Fibroblast of skin of scalp (primary cell): ENCODE results near the gene NKX2-2. TPM values are rescaled to one million over a fixed set of nuclear protein-coding genes. Genes with fewer than 3 reads are reported as not detected.

Source experiments
- DNase-seq: peaks from one replicate; pipeline ENCODE4 v3.0.0-alpha.2; 2013
- polyA plus RNA-seq, 2 experiments: library from polyadenylated mRNA; unstranded; fragments of 120-200 nt; gene quantifications; one replicate each; pipeline ENCODE4 v1.2.1, GENCODE V29; 2013; ENCODE audit not compliant: insufficient read length in 2 of 2

Gene NKX2-2
- polyA plus RNA-seq (2013, experiment 1 of 2; ENCODE audit: insufficient read length), result not detected
- not detected for polyA plus RNA-seq (2013, experiment 2 of 2; ENCODE audit: insufficient read length)

DNA sequence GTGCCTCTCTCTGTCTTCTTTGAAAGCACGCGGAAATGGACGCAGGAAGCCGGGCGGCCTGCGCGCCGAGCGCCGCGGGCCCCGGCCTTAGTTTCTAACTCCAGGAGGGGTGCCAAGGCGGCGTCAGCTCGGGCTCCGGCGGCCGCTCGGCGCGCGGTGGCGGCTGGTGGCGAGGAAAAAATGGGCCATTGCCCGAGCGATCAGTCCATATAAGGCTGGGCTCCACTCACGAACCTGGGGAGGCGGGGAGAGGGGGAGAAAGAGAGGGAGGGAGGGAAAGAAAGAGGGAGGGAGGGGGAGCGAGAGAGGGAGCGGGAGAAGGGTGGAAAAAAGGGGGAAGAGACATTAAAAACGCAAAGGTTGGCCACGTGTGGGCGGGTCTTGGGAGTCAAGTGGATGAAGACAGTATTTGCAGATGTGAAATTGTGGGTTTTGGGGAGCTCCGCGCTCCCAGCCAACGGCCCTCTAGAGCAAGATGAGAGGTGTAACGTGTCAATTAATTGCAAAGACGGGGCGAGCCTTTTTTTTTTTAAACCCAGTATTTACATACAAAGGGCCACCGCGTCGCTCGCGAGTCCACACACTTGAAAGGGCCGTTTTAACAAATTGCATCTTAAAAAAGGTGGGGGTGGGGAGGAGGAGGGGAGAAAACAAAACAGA lies at the start of gene NKX2-2:
Gene NKX2-2 (minus strand): TSS at position 184 of the 660 bp plus-strand sequence. CDS start 395 bp downstream, outside the sequence.
- DNase-seq, result no peak

DNA sequence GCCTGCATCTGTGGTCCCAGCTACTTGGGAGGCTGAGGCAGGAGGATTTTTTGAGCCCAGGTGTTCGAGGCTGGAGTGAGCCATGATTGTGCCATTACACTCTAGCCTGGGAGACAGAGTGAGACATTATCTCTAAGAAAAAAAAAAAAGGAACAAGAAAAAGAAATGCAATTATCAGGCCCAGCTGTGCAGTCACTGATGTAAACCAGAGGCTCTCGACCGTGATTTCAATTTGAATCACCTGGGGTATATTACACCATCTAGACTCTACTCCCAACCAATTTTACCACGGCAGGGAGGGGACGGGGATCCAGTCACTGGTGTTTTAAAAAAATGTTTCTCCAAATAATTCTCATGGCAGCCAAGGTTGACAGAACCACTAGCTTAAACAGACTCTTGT lies 48.8 kb upstream of the NKX2-2 start:
- DNase-seq, result no peak

DNA sequence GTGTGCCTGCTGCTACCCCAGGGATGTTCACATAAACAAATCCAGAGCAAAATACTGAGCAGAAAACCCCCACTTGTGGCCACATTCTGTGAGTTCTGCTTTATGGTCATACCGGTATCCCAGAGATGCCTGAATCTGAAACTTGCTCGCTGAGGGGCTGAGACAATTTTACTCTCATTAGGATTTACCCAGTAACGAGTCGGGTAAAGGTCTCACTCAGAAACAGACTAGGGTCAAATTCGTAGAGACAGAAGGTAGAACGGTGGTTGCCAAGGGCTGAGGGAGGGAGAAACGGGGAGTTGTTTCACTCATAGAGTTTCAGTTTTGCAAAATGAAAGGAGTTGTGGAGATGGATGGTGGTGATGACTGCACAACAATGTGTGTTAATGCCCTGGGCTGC lies 45.4 kb upstream of the NKX2-2 start:
- DNase-seq, result no peak

DNA sequence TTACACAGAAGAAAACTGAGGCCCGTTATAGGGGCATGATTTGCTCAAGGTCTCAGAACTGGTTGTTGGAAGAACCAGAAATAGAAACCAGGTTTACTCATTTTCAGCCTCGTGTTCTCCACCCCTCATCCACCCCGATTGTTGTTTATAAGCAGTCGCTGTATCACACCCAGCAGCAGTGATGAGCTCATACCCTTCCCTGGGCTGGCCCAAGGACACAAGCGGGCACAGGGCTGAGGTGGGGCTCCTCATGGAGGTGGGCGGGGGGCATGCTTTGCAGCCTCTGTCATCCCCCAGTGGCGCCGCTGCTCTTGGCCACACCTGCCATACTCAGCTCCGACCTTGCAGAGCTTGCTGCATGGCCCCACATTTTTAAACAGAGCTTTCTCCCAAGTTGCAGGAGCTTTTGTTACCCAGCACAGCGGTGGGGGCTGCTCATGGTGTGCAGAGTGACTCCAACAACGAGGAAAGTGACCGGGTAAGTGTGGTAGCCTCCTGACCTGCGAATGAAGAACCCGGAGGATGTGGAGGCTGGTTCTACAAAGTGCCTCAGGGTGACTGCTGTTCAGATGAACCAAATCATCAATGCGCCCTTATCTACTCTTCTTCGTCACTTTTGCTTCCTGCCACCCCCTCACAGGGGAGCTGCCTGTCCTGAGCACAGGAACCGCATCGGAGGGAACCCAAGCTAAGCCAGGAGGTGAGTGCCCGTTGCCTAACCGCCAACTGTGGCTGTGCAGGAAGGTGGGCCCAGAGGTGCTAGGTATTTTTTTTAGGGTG lies 43.6 kb upstream of the NKX2-2 start:
- DNase-seq, result no peak

DNA sequence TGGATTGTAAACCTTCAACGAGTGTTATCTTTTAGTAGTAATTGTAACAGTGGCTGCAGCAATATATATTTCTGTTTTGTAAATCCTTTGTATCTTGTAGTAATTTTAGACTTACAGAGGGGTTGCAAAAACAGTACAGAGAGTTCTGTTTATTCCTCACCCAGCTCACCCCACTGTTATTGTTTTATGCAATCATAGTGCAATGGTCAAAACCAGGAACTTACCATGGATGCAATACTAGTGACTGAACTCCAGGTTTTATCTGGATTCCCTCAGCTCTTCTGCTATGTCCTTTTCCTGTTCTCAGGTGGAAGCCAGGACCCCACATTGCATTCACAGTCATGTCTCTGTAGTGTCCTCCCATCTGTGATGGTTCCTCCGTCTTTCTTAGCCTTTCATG lies 42.5 kb upstream of the NKX2-2 start:
- DNase-seq, result no peak

DNA sequence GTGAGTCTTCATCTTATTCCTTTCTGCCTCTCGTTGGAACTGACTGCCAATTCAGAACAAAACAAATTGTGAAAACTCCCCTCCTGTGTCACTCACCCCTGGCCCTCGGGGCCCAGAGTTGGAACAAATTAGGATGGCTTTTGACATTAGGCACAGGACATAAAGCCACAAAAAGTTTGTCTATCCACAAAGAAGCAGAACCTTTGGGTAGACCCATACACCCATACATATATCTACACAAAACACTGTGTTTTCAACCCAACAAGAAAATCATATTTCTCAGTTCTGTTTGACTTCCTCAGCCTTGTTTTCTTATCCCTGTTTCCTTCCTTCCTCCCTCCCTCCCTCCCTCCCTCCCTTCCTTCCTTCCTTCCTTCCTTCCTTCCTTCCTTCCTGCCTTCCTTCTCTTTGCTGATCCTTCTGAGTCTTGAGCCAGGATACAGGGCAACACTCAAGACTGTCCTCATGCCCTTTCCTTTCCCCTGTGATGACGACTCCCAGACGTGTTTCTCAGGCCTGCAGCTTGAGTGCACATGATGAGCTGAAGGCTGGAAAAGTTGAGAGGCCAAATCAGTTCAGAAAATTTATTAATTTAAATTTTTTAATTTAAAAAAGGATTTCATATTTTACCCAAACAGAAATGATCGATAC lies 41.7 kb upstream of the NKX2-2 start:
- DNase-seq, result no peak

DNA sequence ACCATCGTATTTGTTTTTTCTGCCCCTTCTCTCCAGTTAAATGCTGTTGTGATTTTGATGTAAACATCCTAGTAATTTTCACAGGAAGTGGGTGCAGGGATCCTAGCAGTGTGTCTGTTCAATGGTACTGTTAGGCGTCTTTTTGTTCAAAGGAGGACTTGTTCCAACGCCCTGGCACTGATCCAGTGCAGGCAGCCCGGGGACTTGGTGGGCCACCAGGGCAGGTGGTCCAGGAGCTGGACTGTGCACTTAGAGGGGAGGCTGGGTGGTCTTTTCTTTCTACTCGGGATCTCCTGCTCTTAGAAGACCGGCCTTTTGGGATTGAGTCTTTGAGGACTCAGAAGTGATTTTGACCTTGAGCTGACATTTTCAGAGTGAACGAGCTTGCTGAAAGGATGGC lies 41.1 kb upstream of the NKX2-2 start:
- DNase-seq, result no peak

DNA sequence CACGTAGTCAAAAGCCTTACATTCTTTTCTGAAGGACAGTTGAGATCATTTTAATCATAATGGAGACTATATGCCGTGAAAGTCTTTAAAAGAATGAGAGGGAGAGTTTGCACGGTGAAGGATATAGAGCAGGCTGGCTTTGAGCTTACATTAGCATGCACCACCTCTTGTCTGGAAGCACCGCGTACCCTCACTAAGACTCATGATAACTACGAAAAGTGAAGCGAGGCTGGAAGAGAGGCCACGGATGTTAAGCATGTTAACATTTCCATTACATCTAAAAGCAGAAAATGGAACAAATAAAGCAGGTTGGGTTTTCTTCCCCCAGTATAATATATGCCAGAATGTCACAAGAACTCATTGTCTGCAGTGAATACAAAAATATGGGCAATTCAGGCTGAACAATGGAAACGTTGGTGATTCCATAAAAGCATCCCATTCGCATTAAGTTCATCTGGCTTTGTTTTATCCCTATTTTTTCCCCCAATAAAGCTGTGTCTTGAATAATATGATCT lies 40.6 kb upstream of the NKX2-2 start:
- DNase-seq, result no peak

DNA sequence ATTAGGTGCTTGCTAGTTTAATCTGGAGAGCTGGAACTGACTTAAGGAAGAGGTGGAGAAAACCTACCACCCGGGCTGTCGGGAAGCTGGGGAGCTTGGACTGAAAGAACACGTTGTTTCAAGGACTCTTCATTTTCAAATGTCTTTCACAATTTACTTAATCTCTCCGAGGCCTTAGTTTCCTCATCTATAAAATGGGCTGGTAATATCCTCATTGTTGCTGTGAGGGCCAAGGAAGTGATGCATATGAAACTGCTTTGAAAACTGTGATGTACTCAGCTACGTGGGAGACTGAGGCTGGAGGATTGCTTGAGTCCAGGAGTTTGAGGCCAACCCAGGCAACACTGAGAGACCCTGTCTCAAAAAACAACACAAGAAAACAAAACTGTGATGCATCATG lies 36.7 kb upstream of the NKX2-2 start:
- no peak for DNase-seq

DNA sequence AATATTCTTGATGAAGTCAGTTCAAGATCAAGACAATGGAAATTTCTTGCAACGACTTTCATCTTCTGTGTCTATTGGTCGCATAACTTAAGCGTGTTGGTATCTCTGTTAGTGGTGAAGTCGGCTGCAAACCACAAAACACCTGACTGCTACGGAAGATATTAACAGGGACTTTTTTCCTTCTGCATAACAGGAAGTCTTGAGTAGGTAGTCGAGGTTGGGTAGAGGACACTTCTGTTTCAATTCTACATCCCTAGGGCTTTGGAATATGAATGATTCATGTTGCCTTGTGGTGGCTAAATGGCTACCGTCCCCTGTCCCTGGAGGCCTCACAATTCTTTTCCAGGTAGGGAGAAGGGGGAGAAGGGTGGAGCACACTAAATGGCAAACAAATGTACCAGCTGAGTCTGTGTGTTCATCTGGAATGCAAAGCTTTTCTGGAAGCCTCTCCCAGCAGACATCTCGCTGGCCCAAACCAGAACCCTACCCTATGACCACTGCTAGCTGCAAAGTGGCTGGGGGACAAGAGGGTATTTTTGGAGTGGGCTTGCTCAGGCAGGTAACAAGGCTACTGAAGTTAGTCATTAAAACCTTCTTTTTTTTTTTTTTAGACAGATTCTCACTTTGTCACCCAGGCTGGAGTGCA lies 34.6 kb upstream of the NKX2-2 start:
- DNase-seq, result no peak

DNA sequence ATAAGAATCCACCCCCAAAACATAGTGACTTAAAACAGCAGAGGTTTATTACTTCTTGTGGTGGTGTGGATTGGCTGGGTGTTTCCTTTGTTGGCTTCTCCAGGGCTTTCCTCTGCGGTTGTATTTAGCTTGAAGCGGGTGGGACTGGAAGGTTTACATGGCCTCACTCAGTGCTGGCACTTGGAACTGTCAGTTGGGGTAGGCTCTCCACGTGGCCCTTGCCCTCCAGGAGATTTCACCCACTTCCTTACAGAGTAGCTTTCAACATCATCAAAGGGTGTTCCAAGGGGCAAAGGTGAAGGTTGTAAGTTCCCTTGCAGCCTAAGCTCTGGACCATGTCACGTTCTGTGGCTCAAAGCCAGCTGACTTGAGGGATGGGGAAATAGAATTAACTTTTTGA lies 32.5 kb upstream of the NKX2-2 start:
- no peak for DNase-seq

DNA sequence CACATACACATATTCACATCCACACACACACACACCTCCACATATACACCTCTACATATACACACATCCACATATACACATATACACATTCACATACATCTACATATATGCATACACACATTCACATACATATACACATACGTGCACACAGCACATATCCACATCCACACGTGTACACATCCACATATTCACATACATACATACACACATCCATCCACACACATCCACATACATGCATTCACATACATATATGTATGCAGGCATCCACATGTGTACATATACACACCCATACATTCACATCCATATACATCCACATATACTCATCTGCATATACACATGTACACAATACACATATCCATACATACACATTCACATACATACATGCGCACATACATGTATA lies 25.6 kb upstream of the NKX2-2 start:
- no peak for DNase-seq

DNA sequence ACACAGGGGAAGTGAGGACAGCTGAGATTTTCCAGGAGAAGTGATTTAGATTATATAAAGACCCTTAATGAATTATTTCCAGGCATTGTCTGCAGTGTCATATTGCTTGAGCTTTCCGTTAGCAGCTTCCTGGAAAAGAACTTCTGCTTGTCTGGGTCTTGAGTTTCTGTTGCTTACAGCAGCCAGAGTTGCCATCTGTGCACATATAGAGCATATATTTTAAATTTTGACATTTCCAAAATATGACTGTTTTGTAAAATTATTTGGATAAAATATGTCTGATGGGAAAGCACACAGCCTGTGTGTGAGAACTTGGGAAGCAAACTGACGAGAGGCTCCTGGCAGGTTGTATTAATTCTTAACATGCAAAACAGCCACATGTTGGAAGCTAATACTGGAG lies 21.0 kb upstream of the NKX2-2 start:
- DNase-seq, result no peak

DNA sequence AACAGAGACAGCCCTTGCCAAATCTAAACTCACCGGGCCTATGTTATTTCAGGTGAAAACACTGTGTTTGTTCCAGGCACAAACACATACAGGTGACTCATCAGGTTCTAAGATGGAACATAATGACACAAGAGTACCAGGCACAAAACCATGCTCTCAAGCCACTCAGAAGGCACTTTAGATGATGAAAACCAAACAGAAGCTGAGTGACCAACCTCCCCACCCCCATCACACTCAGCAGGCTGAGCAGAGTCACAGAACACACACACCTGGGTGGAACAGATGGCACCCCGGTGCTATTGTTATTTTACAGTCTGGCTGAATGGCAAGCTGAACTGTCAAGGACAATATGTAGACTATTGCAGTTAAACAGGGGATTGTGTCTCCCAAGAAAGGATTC lies 20.6 kb upstream of the NKX2-2 start:
- no peak for DNase-seq

DNA sequence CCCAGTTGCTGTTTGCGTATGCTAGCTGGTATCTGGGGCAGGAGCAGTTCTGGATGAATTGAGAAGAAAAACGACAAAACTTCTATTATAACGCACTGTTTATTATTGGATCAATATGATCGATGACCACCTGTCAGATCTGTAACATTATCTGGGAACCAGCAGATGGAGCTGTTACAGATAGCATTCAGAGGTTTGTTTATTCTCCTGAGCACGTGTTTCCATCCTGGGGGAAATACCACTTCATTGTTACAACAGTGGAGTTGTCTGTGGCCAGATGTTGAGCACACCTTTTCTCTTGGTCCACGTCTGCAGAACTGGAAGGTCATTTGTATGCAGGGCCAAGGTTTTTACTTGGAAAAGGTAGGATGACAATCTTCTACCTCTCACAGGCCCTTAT lies 16.0 kb upstream of the NKX2-2 start:
- DNase-seq, result no peak

DNA sequence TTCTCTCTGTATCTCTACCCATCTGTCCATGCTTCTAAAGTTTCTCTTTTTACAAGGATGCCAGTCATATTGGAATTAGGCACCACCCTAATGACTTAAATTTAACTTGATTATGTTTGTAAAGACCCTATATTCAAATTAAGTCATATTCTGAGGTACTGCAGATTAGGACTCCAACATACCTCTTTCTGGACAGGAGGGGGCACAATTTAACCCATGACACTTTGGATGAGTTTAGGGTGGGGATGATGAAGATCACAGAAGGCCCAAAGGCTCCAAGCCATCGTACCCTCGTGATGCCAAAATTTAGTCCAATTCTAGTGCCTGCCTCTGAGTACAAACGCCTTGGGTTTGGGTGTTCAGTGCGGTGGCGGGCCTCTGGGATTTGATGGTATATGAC lies 15.0 kb upstream of the NKX2-2 start:
- DNase-seq, result no peak

DNA sequence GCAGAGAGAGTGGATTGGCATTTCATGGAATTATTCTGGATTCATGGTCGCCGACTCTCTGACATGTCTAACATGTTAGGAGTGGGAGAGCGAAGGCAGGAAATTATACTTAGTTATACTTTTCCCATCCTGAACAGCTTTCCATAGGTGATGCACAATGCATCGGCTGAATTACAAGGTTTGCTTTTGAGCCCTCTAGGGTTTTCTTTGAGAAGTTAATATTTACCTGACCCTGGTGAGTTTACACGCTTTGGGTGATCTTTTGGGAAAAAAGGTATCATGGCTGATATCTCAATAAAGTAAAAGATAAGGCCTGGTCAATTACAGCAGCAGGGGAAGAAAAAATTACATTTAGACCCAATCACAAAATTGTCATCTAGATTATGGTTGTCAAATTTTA lies 14.0 kb upstream of the NKX2-2 start:
- DNase-seq, result no peak

DNA sequence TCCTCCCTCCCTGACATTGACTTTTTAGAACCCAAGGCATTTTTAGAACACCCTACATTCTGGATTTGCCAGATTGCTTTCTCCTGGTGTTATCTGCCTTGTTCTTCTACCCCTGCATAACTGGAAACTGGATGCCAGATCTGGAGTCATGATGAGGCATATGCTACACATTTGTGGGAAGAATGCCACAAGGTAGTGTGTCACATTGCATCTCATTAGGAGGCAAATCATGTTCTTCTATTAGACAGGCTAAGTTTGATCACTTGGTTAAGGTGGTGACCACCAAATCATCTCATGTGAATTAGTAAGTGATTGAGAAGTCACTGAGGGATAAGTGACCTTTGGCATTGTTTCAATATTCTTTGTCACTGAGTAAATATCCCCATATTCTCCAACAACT lies 12.9 kb upstream of the NKX2-2 start:
- no peak for DNase-seq

DNA sequence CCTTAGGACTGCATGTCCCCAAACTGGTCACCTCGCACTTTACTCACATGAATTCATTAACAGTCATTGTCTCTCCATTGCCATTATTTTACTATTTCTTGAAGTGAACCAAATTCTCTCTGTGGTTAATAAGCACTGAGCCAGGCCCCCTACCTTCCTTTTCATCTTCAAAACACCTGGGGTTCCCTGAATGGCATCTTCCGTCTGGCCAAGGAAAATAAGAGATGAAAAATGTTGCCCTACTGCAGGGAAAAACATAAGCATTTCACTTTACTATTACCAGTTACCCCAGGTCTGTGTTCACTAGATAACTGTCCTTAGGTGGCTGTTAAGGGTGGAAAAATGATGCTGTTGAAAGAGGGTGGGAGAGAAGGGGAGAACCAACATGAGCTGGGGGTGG lies 10.0 kb upstream of the NKX2-2 start:
- no peak for DNase-seq

DNA sequence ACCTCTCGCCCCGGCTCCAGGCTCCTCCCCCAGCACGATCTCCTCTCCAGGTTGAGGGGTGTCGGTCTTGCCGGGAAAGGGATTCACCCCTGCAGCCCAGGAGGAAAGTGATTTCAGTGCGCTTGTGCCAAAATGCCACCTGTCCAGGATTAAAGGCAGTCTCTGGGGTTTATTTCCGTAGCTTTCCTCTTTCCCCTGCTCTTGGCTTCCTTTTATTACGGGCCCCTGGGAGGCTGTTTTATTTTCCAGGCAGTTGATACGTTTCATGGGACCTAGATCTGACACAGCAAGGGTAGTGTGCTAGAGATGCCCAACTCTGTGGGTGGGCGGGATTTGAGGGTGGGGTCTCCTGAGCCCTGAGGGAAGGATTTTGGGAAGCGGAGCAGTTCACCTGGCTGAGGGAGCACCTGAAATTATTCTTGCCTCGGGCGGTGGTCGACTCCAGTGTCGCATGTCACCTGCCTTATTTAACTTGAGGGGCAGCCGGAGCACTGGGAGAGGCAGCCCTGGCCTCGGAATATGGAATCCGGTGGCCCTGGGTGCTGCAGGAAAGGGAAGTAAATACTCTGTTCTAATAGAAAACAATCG lies 9.5 kb upstream of the NKX2-2 start:
- DNase-seq, result no peak

DNA sequence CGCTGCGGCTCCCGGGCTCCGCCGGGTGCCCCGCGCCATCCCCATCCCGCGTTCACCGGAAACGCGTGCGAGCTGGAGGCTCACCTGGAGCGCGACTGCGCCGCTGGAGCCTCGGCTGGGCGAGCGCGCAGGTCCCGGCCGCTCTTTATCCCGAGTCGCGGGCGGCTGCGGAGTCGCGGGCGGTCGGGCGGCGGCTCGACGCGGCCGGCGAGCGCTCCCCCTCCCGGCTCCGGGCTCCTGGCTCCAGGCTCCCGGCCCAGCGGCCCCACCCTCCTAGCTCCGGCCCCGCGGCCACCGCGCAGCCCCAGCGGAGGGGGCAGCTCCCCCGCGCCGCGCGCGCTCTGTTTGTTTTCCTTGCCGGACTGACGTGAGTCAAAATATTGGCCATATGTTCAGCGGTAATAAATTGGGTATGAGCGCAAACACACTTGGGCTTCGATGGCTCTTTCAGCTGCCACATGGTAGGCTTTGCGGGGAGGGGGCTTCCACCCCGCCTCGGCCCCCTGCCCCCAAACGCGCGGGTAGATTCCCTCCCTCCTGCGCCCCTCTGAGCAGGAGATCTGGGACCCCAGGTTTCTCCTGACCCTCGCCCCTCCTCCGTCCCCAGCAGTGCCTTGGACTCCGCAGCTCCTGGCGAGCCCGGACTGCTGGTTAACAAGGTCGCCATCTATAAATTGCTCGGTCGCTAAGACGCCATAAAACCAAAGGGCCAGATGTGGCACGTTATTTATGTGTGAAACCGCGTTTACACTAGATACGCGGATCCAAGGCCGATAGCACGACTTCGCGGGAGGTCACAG lies 8.8 kb upstream of the NKX2-2 start:
- no peak for DNase-seq
